OCI-M2 (cell line): ENCODE data around the gene PROM1.

Source experiments
- DNase-seq: peaks from one replicate; lab custom pipeline; 2025; ENCODE audit not compliant: unreplicated experiment; lab: John Stamatoyannopoulos, UW

The PROM1 gene

GRCh38 chr4:16110199-16110598 lies 26.4 kb upstream of the PROM1 start:
- DNase-seq: no peak

DNA sequence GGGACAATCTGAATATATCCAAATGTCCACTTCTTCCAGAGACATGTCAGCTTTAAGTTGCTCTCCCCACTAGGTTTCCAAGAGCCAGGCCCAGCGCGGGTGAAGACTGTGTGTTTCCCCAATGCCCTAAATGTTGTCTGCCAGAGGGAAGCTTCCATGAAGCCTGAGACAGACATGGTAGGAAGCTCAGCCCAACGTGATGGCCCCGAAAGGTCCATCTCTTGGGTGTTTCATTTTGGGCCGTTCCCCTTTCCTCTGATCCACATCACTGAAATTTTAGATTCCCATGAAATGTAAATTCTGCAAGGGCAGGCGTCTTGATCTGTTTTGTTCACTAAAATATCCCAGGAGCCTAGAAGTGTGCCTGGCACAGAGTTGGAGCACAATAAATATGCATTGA lies 25.4 kb upstream of the PROM1 start:
- no peak for DNase-seq

GRCh38 chr4:16106956-16107355 lies 23.1 kb upstream of the PROM1 start:
- DNase-seq: no peak

DNA sequence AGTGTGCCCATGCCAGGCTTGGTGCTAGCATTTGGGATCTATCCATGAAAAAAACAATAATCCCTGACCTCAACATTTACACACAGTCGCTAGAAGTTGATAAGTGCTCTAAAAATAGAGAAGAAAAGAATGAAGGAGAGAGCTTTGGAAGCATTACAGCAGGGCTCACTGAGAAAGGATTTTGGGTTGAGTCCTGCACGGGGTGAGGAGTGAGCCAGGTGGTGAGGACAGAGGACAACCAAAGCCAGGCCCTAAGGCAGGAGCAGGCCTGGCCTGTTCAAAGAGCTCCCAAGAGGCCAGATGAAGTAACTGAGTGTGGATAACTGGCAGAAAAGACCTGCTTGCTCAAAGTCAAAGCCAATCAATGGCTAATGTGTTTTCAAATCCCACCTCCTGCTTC lies 20.7 kb upstream of the PROM1 start:
- DNase-seq: no peak

GRCh38 chr4:16102356-16102755 lies 18.5 kb upstream of the PROM1 start:
- no peak for DNase-seq

- DNase-seq: no peak
These were observed 17.0 kb upstream of the PROM1 start for GRCh38 chr4:16100833-16101232.

DNA sequence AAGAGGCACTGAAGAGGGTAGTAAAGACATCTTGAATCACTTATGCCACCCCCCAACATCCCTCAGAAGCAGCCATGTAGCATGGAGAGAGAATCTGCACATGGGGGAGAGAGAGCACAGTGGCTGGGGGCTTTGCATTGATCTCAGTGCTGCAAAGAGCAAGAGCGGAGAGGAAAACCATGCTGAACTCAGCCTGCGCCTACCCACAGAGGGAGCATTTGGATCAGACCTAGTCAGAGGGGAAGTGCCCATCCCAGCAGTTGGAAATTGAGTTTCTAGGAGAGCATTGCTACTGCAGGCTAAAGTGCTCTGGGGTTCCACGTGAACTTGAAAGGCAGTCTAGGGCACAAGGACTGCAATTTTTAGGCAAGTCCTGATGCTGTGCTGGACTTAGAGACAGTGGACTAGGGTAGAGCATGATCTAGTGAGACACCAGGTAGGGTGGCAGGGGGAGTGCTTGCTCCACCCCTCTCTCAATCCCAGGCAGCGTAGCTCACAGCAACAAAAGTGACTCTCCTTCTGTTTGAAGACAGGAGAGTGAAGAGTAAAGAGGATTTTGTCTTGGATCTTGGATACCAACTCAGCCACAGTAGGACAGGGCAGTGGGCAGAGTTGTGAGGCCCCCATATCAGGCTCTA lies 9.0 kb upstream of the PROM1 start:
- DNase-seq: no peak

- no peak for DNase-seq
These were observed 6.4 kb upstream of the PROM1 start for GRCh38 chr4:16090096-16090705.

- no peak for DNase-seq
These were observed 5.3 kb upstream of the PROM1 start for GRCh38 chr4:16089156-16089555.

GRCh38 chr4:16088601-16089000 lies 4.8 kb upstream of the PROM1 start:
- DNase-seq: no peak

GRCh38 chr4:16085822-16086221 lies 2.0 kb upstream of the PROM1 start:
- no peak for DNase-seq

DNA sequence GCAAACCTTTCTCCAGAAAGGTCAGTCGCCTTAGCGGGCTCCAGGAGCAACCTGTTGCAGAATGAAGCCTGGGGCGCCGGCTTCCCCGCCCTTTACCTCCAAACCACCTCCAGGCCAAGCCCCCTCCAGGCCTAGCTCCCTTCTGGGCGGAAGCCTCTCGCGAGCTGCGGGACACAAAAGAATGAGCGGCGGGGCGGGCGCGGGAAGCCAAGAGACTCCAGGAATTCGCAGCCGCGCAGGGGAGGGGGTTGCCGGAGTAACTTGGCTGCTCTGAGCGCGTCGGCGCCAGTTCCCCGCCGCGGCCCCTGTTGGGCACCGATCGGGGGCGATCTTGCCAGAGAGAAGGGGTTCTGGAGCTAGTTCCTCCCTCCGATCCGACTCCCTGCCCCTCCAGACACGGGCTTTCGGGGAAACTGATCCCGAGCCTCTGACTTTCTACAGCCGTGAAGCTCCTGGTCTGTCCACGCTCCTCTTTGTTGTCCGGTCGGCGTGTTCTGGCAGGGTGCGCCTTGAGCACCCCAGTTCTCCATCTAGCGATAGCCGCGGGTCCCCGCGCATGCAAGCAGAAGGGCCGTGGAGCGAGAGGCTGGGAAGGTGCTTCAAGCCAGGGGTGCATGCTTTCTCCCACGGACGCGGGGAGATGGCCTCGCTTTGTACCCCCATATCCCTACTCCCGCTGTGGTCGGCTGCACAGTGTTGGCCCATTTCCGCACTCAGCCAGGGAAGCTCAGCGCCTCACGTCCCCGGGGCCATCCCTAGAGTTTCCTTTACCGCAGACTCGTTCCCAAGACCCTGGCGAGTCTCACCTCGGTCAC lies 1.2 kb downstream of the PROM1 start:
- DNase-seq: no peak

DNA sequence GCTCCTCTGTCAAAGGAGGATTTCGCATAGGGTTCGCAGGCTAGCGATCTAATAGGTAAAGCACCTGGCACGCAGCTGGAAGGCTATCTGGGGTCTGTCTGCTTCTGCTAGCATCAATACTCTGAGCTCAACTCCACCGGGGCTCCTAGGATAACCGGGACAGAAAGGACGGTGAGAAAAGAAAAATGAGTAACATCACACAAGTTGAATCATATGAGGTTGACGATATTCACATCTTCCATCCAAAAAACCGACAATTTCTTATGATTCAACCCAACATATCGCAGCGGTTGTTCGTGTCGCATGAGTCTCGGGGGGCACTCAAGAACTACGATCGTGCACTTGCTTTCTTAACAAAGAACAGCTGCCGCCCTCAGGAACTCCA lies 1.8 kb downstream of the PROM1 start:
- DNase-seq: no peak

DNA sequence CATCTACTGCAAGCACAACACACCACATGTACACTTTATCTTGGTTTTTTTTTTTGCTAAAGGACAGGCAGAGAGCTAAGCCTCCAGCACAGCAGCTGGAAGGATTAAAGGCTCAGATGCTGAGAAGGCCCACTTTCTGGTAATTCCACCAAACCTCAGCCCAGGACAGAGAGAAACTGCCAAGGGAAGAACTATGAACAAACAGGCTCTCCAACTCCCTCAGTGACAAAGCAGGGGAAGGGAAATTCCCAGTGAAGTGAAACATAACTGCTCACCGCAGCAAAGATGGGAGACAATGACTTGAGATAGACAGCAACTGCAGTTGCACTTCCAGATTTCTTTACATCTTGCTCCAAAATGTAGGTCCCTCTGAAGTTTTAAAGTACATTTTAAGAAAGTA lies 4.8 kb downstream of the PROM1 start:
- no peak for DNase-seq

DNA sequence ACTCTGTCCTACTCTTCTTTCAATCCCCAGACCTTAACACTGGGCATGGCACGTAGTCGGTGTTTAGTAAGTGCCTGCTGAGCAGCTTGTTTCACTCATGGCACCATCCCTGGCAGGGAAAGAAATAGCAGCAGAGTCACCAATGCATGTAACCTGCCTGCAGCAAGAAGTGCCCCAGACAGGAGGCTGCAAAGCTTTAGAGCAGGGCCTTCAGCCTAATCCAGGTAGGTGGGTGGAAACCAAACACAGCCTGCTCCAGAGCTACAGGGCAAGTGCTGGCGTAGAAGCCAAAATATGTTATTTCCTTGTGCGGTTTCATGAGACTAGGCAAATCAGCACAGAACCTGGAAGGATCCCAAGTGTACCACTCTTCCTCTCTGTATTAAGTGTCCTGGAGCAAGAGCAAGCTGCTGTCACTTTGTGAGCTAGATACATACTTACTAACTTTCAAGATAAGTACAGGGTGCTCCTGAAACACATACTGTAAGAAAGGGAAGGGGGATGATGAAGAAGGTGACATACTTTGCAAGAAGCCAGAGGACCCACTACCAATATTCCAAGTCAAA lies 5.5 kb downstream of the PROM1 start:
- no peak for DNase-seq

DNA sequence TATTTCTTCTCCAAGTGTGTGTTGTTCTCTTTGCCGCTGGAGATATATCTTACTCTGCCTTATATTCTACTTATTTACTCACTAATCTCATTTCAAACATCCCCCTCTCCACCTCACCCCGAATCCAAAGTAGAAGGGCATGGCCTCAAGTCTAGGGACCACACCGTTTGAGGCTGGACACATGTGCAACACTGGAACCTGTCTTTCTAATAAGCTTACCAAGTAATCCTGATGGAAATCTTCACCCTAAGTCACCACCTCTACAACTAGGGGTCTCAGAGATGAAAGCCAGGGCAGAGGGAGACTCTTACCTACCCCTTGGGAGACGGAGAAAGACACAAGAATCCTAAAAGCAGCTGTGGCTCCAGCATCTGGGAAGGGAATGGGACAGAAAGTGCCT lies 6.0 kb downstream of the PROM1 start:
- DNase-seq: no peak

DNA sequence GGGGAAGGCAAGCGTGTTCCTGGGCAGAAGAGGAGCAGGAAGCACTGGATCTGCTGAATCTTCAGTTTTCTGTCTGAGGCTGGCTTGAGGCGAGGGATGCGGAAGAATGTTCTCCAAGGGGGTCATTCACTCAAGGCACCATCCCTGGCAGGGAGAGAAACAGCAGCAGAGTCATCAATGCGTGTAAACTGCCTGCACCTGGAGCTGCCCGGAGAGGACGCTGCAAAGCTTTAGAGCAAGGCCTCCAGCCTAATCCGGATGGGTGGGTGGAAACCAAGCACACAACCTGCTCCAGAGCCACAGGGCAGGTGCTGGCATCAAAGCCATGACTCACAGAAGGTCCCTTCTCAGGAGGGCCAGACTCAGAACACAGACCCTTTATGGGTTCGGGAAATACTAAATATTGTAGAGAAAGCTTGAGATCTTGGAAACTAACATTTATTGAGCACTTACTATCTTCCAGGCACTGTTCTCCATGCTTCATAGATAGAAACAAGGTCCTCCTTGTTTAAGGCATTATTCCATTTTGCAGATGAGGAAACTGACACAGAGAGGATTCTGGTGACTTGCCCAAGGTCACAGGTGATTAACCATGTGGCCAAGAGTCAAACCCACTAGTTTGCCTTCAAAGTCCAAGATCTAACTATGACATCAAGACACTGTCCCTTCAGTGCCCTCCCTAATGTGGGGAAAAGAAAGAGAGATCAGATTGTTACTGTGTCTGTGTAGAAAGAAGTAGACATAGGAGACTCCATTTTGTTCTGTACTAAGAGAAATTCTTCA lies 7.7 kb downstream of the PROM1 start:
- no peak for DNase-seq

- DNase-seq: no peak
These were observed 8.8 kb downstream of the PROM1 start for GRCh38 chr4:16075061-16075460.

GRCh38 chr4:16072168-16072567 lies 11.7 kb downstream of the PROM1 start:
- DNase-seq: no peak

GRCh38 chr4:16070203-16070602 lies 13.6 kb downstream of the PROM1 start:
- DNase-seq: no peak

- DNase-seq: no peak
These were observed 16.3 kb downstream of the PROM1 start for GRCh38 chr4:16067515-16067914.
